Posterior cingulate gyrus (tissue), 11 donors: ENCODE measurements around the gene WNT2B.

Source experiments
- DNase-seq, 10 donors: peaks; one replicate each; pipeline versions ENCODE4 v3.0.0 to v3.0.0-alpha.2; 2020 to 2021; ENCODE audit warnings: mixed read lengths in 3 of 10
- intact Hi-C: fragments of 100-400 bp; cut with DNase I; formaldehyde crosslinking; loops from one replicate; pipeline ENCODE4 v1.15.1; 2023

Gene WNT2B

DNA sequence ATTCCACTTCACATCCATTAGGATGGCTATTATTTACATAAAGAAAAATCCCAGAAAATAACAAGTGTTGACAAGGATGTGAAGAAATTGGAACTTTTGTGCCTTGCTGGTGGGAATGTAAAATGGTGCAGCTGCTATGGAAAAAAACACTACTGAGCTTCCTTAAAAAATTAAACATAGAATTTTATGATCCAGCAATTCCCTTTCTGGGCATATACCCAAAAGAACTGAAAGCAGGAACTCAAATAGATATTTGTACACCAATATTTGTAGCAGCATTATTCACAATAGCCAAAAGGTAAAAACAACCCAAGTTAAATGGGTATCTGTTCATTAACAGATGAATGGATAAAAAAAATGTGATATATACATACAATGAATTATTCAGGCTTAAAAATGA is 45.6 kb downstream of the WNT2B start:
- intact Hi-C loops: no loop called here
- no peak for DNase-seq

DNA sequence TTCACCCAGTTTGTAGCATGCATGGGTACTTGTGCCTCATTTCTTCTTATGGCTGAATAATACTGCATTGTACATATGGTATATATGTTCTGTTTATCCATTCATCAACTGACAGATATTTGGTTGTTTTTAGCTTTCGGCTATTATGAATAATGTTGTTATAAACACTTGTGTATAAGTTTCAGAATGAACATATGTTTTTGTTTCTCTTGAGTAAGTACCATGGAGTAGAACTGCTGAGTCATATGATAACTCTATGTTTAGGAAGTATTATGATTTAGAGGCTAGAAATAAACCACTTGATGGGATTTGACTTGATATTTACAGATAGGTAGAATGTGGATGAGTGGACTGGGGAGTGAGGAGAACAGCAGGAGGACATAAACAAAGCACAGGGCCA is 48.6 kb downstream of the WNT2B start:
- no peak for DNase-seq

DNA sequence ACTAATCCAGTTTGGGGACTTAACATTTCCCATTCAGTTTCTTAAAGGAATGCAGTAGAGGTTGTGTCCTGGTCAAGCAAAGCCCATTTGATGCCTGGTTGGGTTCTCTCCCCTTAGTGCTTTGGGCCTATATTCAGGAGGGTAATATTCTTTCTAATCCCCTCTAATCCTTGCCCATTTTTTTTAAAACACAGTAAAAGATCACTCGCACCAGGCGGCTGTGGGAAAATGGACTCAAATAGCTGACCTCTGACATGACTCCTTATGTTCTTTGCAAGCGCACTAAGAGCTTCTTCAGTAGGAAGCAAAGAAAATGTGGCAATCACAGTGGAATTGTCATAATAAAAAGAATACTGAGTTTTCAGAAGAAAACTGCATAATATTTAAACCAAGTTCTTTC is 49.9 kb downstream of the WNT2B start:
- no peak for DNase-seq
- intact Hi-C loops: no loop called here

More for the DNA sequence above, 48.6 kb downstream of the WNT2B start:
- intact Hi-C loops: no loop called here

DNA sequence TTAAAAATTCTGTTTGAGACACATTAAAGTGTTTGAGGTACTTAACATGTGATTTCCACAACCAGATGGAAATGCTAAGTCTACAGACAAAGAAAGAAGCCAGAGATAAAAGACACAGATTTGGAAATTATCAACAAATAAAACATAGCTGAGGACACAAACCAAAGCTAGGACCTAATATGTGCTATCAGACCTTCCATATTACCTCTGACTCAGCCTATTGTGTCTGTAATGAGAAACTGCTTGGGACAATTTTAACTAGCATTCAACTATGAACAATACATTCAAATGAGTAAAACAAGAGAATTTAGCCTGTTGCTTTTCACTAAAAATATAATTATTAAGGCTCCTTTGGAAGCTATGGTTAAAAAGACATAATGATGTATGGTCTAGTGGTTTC is 54.6 kb downstream of the WNT2B start:
- intact Hi-C loops: no loop called here

DNA sequence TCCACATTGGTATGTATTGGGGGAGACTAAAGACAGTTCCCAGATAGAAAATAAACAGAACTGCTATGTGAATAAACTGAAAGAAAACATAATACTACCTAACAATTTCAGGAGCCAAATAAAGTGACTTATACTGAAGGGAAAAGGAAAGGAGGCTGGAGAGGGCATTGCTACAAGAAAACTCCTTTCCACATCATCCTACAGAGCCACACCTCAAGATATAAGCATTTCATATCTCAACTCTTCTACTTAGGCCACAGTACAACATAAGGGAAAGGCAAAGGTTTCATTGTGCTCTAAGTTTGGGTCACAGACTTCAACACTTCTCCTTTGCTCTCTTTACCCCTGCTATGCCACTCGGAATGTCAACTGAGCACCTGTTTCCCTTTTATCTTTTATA is 55.3 kb downstream of the WNT2B start:
- DNase-seq: no peak
- intact Hi-C loops: no loop called here

More for the DNA sequence above, 54.6 kb downstream of the WNT2B start:
- DNase-seq: no peak

DNA sequence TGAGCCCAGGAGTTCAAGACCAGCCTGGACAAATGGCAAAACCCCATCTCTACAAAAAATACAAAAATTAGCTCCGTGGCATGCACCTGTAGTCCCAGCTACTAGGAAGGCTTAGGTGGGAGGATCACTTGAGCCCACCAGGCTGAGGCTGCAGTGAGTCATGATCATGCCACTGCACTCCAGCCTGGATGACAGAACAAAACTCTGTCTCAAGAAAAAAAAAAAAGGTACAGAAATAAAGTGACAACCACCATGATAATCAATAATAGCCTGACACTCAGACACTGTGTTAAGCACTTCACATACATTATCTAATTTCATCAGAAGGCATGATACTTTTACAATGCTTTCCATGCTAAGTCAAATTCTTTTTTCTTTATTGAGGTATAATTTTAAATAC is 57.0 kb downstream of the WNT2B start:
- no peak for DNase-seq
- intact Hi-C loops: no loop called here

DNA sequence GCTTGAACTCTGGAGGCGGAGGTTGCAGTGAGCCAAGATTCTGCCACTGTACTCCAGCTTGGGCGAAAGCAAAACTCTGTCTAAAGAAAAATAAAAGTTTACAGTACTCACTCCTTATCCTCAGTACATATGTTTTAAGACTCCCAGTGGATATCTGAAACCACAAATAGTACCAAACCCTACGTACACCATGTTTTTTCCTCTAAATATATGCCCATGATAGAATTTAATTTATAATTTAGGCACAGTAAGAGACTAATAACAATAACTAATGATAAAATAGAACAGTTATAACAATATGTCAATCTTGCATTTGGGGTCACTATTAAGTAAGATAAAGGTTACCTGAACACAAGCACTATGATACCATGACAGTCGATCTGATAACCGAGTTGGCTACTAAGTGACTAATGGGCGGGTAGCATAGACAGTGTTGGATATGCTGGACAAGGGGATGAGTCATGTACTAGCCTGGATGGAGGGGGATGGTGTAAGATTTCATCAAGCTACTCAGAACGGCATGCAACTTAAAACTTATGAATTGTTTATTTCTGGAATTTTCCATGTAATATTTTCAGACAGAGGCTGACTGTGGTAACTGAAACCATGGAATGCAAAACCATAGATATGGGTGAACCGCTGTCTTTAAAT is 66.5 kb downstream of the WNT2B start:
- DNase-seq: no peak
- intact Hi-C loops: no loop called here

DNA sequence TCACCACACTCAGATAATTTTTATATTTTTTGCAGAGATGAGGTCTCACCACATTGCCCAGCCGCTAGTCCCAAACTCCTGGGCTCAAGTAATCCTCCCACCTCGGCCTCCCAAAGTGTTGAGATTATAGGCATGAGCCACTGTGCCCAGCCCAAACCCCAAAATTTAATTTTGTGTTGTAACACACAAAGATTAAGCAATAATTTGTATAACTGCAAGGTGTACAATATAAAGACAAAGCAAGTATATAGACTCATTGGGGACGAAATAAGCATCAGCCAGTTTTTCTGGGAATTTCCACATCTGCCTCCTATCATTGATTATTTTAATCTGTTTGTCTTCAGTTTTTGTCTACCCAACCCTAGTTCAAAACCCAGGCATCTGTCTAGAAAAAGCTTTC is 67.5 kb downstream of the WNT2B start:
- intact Hi-C loops: no loop called here
- no peak for DNase-seq
